GM12891 (cell line): Measurements from ENCODE around the gene EIPR1. TPM values are rescaled to one million over a fixed set of nuclear protein-coding genes. Genes with fewer than 3 reads are reported as not detected.

Source experiments
- DNase-seq: peaks from one replicate; pipeline ENCODE4 v3.0.0; 2011; ENCODE audit warnings: low spot score; ENCODE audit not compliant: insufficient read length
- FAIRE-seq: peaks from 2 replicates; lab custom pipeline; 2011; peaks lifted over from hg19 to GRCh38; lab: Jason Lieb, UNC
- PAX5 ChIP-seq: IDR thresholded peaks from 2 replicates; pipeline ENCODE4 v1.6.1; 2011; ENCODE audit warnings: low read length, moderate library complexity, mild to moderate bottlenecking; ENCODE audit not compliant: insufficient read depth, severe bottlenecking
- POLR2A ChIP-seq: IDR thresholded peaks from 2 replicates; pipeline ENCODE4 v1.6.1; 2011; ENCODE audit warnings: low read depth, low read length, control low read depth
- POLR2AphosphoS5 ChIP-seq: IDR thresholded peaks from 2 replicates; pipeline ENCODE4 v1.6.1; 2011; ENCODE audit warnings: low read depth, low read length, control low read depth
- POU2F2 ChIP-seq: IDR thresholded peaks from 2 replicates; pipeline ENCODE4 v1.6.1; 2011; ENCODE audit warnings: low read depth, mild to moderate bottlenecking, control low read depth, low read length, moderate library complexity
- SPI1 ChIP-seq: IDR thresholded peaks from 2 replicates; pipeline ENCODE4 v1.6.1; 2011; ENCODE audit warnings: low read depth, low read length, control low read depth
- TAF1 ChIP-seq: IDR thresholded peaks from 2 replicates; pipeline ENCODE4 v1.6.1; 2011; ENCODE audit warnings: low read depth, low read length, control low read depth
- polyA plus RNA-seq: library from polyadenylated mRNA; unstranded; fragments of >200 nt; gene quantifications from one replicate; pipeline ENCODE4 v1.2.1, GENCODE V29; 2012; ENCODE audit warnings: low read depth, missing spikeins, inconsistent platforms; ENCODE audit not compliant: missing spikeins

The EIPR1 gene
- polyA plus RNA-seq, result 33.3 TPM

- FAIRE-seq (peak; percentile 82), DNase-seq (peak; percentile 89)
- TF ChIP-seq POU2F2 (peak; percentile 29), SPI1 (peak; percentile 96), PAX5 (no peak), POLR2AphosphoS5 (peak; percentile 69), POLR2A (peak; percentile 81), TAF1 (peak; percentile 37; the same call in 1 of the 2 replicates)
These were observed at the start of gene EIPR1 for GRCh38 chr2:3377612-3378432. Gene EIPR1 (minus strand): TSS chr2:3377818. CDS start chr2:3377689, 129 bp downstream.

GRCh38 chr2:3427272-3427671 is 49.7 kb upstream of the EIPR1 start:
- TF ChIP-seq TAF1, result no peak
- TF ChIP-seq POLR2A, result no peak
- TF ChIP-seq POLR2AphosphoS5, result no peak
- TF ChIP-seq PAX5, result no peak
- no peak for TF ChIP-seq SPI1
- TF ChIP-seq POU2F2, result no peak
- no peak for FAIRE-seq
- DNase-seq, result no peak

GRCh38 chr2:3426615-3427014 is 49.0 kb upstream of the EIPR1 start:
- DNase-seq (no peak), FAIRE-seq (no peak)
- no peak for TF ChIP-seq TAF1

GRCh38 chr2:3424171-3424795 is 46.7 kb upstream of the EIPR1 start:
- DNase-seq (no peak), FAIRE-seq (no peak)
- TF ChIP-seq POLR2A (no peak), SPI1 (no peak), PAX5 (no peak), TAF1 (no peak), POU2F2 (no peak), POLR2AphosphoS5 (no peak)

GRCh38 chr2:3423492-3424170 is 46.0 kb upstream of the EIPR1 start:
- FAIRE-seq, result peak; percentile 80
- peak; percentile 45 for DNase-seq
- TF ChIP-seq SPI1 (0 out of 2 replicates have a peak, but pooled peaks have one; percentile 2), POU2F2 (no peak)

- FAIRE-seq (no peak), DNase-seq (no peak)
- TF ChIP-seq PAX5 (no peak), POLR2AphosphoS5 (no peak), POU2F2 (no peak), SPI1 (no peak), TAF1 (no peak), POLR2A (no peak)
These were observed 44.7 kb upstream of the EIPR1 start for GRCh38 chr2:3422161-3422779.

GRCh38 chr2:3421580-3421979 is 44.0 kb upstream of the EIPR1 start:
- FAIRE-seq (no peak), DNase-seq (no peak)
- TF ChIP-seq TAF1 (no peak), POU2F2 (no peak), POLR2A (no peak), POLR2AphosphoS5 (no peak), SPI1 (no peak), PAX5 (no peak)

- TF ChIP-seq POLR2A (no peak), TAF1 (no peak), POLR2AphosphoS5 (no peak), SPI1 (no peak), PAX5 (no peak), POU2F2 (no peak)
- DNase-seq, result no peak
These were observed 43.3 kb upstream of the EIPR1 start for GRCh38 chr2:3420769-3421397.

GRCh38 chr2:3420076-3420768 is 42.6 kb upstream of the EIPR1 start:
- FAIRE-seq, result peak; percentile 38

More at GRCh38 chr2:3420769-3421397, 43.3 kb upstream of the EIPR1 start:
- FAIRE-seq, result no peak

More at GRCh38 chr2:3420076-3420768, 42.6 kb upstream of the EIPR1 start:
- TF ChIP-seq SPI1, result no peak
- TF ChIP-seq POLR2AphosphoS5, result no peak
- TF ChIP-seq POU2F2, result no peak
- TF ChIP-seq POLR2A, result no peak
- TF ChIP-seq TAF1, result no peak
- no peak for TF ChIP-seq PAX5
- no peak for DNase-seq
